ENCODE data around the gene SLC30A7.
"Not testable (repeated sequence)": the region's sequence is repeated elsewhere in the genome, so short reads cannot be mapped to it uniquely, and the experiment has no call there.

SLC30A7 gene, protein sequence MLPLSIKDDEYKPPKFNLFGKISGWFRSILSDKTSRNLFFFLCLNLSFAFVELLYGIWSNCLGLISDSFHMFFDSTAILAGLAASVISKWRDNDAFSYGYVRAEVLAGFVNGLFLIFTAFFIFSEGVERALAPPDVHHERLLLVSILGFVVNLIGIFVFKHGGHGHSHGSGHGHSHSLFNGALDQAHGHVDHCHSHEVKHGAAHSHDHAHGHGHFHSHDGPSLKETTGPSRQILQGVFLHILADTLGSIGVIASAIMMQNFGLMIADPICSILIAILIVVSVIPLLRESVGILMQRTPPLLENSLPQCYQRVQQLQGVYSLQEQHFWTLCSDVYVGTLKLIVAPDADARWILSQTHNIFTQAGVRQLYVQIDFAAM

DNA sequence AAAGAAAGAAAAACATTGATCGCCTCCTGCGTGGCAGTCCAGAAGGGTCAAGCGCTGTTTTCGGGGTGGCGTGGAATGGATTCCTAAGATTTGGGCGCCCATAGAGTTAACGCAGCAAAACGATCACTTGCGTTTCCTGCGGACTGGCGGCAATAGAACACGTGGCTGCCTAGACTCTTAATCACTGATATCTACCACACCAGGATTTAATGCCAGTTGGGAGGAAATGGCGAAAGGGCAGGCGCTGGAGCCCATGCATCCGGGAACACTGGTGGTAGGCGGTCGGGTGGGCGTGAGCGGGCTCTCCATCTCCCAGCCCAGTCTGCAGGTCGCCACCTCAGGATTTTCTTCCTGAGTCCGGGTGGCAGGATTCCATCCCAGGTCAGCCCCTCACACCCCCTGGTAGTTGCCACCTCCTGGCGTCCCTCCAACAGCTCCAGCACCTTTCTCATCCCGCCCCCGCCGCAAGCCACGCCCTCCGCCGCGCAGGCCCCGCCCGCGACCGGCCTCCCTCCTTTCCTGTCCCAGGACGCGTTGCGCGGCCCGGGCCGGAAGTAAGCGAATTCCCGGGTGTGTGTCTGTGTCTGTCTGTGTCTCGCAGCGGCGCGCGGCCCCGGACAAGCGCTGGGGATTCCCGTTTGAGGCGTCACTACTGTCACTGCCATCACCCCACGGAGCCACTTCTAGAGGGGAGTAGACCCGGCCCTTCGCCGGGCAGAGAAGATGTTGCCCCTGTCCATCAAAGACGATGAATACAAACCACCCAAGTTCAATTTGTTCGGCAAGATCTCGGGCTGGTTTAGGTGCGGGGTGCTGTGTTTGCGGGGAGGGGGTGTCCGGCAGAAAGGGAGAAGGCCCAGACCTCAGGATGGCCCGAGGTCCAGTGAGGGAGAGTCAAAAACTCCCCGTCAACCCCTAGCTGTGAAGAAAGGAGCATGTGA lies at the start of gene SLC30A7:
Gene SLC30A7 (plus strand): TSS at position 551 of the 941 bp plus-strand sequence. CDS start 173 bp downstream, at position 724.
- peak; percentile 52 for DNase-seq (ENCODE audit: low read depth, low spot score)

DNA sequence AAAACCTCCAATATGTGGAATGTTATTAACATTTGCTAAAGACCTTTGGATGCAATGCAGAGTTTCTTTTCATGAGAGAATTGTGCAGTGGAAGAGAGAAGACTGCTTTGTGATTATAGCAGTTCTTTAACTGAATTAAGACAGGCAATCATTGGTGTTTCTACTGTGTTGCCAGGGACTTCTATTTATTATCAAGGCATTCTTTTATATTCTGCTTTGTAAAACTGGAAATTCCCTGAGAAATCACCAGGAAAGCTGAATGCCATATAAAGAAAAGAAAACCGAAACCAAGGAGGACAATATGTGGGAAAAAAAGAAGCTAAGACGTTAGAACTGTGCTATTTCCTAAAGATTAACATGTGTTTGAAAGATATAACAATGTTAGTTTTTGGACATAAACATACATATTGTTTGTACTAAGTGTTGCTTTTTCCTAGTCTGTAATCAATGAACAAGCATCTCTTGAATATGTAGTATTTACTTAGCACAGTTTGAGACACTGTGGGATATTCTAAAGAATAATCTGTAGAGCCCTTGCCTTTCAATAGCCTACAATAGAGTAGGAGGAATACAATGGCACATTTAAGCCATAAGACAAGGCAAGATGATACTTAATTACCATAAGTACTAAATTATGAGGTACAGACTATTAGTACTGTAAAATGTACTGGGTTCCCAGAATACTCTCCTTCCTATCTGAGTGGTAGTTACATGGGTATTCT lies 48.4 kb upstream of the SLC30A7 start:
- DNase-seq (ENCODE audit: low read depth, low spot score), result no peak

DNA sequence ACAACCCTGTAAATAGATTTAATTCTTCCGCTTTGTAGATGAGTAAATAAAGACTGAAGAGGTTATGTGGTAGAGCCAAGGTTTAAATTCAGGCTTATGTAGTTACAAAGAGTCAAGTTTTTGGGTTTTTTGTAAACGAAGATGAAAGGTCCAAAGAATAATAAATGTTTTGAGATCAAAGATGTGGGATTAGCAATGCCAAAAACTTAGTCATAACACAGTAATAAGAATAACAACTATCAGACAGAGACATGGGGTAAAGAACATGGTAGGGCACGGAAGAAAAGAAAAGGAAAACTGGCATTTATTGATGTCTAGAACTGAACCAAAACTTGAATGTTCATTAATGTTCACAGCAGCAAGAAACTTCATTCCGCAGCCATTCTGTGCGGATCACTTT lies 44.2 kb upstream of the SLC30A7 start:
- DNase-seq (ENCODE audit: low read depth, low spot score), result no peak

DNA sequence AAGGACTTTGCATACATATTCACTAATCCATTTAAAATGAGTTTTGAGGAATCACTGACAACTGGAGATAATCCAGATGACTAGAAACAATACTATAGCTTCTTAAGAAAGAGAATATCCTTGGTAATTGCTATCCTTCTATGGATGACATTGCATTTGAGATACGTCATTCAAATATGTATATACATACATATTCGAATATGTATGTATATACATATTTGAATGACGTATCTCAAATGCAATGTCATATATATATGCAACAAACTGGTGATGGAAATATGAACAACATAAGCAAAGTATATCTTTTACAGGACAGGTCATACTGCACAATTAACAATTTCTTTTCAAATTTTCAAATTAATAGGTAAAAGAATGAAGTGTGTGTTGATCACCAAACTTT lies 42.9 kb upstream of the SLC30A7 start:
- DNase-seq (ENCODE audit: low read depth, low spot score), result no peak

DNA sequence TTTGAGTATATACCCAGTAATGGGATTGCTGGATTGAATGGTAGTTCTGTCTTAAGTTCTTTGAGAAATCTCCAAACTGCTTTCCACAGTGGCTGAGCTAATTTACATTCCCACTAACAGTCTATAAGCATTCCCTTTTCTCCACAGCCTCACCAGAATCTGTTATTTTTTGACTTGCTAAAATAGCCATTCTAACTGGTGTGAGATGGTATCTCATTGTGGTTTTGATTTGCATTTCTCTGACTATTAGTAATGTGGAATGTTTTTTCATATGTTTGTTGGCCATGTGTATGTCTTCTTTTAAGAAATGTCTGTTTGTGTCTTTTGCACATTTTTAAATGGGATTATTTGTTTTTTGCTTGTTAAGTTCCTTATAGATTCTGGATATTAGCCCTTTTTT lies 40.8 kb upstream of the SLC30A7 start:
- DNase-seq (ENCODE audit: low read depth, low spot score), result not testable (repeated sequence)

DNA sequence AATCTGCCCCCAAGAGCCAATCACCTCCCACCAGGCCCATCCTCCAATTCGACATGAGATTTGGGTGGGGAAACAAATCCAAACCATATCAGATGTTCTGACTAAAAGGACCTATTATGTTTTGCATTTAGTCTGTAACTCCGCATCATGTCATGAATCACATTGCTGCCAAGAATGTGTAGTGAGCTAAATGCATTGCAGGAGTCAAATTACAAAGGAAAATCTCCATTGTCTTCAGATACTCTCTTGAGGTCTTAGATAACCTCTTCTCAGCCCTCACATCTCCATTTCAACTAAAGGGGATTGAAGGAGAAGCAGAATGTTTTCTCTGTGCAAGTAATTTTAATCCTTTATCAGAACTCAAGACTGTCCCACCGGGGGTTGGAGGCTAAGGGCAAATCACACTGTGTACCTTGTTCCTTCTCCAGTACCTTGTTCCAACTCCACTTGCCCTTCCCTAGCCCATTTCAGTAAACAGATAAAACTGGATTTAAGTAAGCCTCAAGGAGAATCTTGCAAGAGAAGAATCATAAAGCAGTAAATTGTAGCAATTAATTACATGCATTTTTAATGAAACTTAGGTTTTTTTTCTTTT lies 35.4 kb upstream of the SLC30A7 start:
- no peak for DNase-seq (ENCODE audit: low read depth, low spot score)

DNA sequence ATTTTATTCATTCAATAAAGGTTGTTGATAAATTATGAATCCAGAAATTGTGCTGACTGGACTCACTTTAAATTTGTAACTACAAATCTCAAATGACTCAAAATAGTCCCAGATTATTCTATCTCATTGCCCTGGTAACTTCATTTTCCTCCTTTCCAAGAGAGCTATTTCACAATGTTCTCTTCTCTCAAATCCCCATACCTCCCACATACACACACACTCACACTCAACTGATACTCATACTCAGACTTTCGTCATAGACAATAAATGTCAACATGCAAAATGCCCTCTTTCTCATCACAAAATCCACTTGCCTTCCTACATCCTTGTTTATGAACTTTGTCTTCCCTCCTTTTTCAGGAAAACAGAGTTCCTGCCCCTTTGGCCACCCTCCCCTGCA lies 34.5 kb upstream of the SLC30A7 start:
- DNase-seq (ENCODE audit: low read depth, low spot score), result no peak

DNA sequence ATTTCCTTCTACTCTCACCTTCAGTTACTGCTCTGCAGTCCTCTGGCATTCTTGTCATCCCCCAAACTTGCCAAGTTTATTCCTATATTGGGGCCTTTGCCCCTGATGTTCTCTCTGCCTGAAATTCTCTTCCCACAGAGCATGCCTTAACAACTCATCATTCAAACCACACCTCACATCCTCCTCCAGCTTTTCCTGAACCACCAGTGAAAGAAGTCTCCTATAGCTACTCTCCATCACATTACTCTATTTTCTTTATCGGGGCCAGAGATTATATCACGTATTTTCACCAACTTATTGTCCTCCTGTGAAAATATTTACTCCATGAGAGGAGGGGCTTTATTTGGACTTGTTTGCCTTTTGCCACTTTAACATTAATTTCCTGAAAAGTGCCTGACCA lies 33.3 kb upstream of the SLC30A7 start:
- no peak for DNase-seq (ENCODE audit: low read depth, low spot score)

DNA sequence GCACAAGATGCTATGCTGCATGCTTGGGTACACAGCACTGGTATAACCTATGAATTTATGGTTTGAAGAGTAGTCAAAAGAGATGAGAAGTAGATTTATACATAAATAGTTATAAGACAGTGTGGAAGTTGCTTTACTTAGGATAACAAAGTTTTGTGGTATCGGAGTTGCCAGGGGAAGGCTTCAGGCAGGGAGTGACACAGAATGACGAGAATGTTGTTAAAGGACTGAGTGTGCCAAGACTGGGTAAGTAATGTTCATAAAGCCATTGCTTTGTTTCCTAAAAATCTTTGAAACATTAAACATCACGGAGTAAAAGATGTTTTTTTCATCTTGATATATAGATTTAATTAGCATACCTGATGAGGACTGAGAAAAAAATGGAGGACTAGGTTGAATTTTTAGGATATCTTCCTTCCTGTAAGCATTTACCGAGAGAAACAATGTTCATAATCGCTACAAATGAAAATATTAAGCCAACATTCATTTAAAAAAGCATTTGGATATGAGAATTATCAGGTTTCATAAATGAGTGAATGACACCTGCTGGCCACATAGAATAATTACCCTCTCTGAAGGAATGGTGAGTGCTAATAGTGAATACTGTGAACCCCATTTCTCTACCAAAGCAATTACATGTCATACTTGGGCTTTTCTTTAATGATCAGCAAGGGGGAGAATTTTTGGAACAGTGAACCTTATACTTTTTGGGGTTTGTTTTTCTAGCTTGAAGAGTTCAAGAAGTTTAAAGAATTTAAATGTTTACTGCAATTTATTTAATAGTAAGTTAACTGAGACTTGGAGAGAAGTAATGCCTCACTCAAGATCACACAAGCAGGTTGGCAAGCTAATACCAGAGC lies 29.6 kb upstream of the SLC30A7 start:
- DNase-seq (ENCODE audit: low read depth, low spot score), result no peak

DNA sequence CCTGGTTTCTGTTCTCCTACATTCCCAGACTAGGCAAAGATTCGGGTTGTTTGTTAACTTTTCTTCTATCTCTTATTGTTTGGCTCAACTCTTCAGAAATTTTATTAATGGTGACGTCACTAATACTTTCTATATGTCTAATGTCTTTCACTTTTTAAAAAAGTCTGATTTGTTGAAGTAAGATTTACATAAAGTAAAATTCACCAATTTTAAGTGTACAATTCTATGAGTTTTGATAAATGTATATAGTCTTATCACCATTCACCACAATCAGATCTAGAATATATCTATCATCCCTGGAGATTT lies 29.0 kb upstream of the SLC30A7 start:
- DNase-seq (ENCODE audit: low read depth, low spot score), result no peak

DNA sequence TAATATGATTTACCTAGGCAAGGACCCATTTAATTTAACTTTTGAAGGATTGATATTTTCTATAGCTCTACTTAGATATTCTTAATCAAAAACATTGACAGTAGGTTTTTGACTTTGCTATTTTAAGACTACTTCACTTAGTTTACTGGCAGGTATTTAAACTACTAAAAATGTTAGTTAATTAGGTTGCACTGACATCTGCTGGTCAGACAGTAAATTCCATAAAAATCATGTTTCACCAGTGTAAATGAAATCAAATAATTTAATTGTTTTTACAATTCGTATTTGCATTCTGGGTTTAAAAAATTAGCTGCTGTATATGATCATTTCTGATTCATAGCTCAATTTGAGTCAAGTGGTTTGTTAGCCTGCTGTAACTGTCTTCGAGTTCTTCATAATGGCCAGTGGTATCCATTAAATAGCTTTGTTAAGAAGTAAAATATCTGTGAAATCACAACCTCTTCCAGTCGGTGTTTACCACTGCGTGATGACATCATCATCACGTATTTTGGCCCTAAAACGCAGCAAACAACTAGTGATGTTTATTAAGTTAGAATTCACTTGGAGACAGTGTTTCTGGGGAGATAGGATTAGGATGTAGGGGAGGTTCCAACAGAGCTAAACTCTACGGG lies 27.4 kb upstream of the SLC30A7 start:
- DNase-seq (ENCODE audit: low read depth, low spot score), result no peak

DNA sequence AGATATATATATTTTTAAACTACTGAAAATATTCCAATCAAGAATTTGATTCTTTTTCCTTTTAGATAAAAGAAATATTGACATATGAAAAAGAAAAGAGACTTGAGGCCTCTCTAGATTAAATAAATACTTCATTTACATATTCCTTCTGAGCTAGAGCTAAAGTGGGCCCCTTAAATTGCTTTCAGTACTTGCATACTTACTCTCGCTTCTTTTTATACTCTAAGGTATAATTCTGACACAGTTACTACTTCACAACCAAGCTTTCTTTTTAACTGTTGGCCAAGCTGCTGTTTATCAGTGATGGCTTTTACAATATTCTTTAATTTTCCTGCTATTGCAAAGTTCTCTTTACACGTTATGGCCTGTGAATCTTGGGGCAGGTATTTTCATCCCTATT lies 25.9 kb upstream of the SLC30A7 start:
- no peak for DNase-seq (ENCODE audit: low read depth, low spot score)

DNA sequence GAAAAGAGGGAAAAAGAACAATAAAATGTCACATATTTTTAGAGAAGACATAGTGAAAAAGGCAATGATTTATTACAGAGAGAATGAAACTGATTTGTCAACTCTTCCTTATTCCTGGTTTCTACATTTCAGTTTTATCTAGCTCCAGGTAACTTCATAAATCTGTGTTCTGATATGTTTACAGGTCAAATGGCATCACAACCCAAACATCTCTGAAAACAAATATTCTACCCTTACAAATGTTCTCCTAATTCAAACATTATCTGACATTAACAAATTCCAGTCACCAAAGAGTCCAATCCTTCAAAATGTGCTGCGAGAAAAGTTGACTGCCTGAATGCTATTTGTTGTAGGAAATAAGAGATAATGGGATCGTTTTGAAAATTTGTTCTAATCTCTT lies 21.5 kb upstream of the SLC30A7 start:
- no peak for DNase-seq (ENCODE audit: low read depth, low spot score)

DNA sequence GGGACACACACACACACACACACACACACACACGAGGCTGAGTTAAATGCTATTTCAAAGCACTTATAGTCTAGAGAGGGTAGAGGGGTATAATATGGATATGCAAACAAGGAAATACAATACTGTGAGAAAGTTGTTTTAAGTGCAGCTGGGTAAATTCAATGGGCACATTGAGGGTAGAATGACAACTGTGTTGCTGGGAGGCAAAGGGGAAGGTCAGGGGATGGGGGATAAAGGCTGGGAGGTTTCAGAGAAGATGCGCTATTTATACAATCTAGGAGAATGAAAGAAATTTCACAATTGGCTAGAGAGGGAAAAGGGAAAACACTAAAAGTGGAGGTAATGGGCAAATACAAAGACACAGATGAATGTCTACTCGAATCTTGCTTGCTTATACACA lies 20.7 kb upstream of the SLC30A7 start:
- no peak for DNase-seq (ENCODE audit: low read depth, low spot score)

DNA sequence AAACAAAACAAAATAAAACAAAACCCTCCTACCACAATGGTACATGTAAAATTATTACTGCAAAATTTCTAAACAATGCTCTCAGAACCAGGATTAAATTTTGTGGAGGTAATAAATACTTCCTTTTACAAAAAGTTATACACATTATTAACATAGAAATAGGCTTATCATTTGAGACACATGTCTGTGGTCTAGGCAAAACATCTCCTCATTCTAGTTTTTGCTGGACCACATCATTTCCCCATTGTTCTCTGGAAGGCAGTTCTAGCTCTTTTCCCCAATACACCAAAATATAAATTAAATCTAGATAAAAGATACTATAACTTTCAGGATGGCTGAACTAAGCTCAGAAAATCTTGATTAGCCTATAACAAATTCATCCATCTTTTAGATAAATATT lies 19.6 kb upstream of the SLC30A7 start:
- DNase-seq (ENCODE audit: low read depth, low spot score), result no peak

DNA sequence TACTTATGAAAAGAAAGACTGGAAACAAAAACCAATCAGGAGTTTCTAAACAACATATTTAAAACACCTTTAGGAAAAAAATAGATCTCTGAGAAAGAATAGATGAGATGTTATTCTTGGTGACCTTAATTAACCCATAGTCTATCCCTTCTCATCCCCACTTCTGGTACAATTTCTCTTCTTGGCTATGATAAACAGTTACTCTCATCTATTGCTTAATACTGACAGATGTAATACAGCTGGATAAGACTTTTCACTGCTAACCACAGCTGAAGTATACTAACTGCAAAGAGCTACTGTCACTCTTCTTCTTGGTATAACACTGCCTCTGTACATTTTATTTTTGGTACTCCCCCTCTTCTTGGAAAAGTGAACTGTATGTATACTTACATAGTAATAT lies 16.5 kb upstream of the SLC30A7 start:
- DNase-seq (ENCODE audit: low read depth, low spot score), result no peak

DNA sequence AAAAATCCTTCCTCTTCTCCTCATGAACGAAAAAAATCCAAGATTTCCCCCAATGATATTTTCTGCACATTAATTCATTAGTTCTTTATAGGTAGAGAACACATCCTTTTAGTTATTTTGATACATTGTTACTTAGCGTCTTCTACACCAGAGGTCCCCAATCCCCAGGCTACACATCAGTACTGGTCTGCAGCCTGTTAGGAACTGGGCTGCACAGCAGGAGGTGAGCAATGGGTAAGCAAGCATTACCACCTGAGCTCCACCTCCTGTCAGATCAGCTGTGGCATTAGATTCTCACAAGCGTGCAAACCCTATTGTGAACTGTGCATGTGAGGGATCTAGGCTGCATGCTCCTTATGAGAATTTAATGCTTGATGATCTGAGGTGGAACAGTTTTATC lies 14.2 kb upstream of the SLC30A7 start:
- no peak for DNase-seq (ENCODE audit: low read depth, low spot score)

DNA sequence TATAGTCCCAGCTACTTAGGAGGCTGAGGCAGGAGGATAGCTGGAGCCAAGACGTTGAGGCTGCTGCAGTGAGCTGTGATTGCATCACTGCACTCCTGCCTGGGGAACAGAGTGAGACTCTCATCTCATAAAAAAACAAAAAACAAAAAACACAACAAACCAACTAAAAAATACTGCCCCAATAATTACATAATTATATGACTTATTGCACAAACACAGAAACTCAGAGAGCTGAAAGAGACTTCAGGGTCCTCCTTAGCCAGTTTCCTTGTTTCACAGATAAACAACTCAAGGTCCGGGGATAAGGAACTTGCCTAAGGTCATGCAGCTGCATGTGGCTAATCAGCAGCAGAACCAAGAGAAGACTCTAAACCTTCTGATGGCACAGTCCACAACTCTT lies 13.2 kb upstream of the SLC30A7 start:
- no peak for DNase-seq (ENCODE audit: low read depth, low spot score)

DNA sequence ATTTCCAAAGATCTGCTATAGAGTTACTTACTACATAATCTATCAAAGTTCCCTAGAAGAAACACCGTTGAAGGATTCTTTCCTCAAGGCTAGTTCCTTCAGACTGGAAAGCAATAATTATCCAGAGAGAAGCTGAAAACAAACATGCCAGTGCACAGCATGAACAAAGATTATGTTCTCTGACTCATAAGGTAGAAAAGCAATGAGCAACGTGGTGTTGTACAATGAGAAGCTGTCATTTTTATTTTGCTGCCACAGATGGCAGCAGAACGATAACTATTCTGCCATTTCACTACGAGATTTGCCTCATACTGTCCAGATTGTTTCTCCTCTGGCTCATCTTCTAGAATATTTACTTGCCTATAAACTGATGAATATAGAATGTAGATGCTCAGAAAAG lies 11.9 kb upstream of the SLC30A7 start:
- DNase-seq (ENCODE audit: low read depth, low spot score), result no peak

DNA sequence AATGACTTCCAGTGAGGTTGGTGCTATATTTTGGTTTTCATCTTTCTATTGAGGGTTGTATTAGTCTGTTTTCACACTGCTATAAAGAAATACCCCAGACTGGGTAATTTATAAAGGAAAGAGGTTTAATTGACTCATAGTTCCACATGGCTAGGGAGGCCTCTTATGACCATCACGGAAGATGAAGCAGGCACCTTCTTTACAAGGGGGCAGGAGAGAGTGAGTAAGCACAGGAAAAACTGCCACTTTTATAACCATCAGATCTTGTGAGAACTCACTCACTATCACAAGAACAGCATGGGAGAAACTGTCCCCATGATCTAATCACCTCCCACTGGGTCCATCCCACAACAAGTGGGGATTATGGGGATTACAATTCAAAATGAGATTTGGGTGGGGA lies 6.9 kb upstream of the SLC30A7 start:
- not testable (repeated sequence) for DNase-seq (ENCODE audit: low read depth, low spot score)
